ENCODE measurements around the gene ACAN. TPM values are rescaled to one million over a fixed set of nuclear protein-coding genes. Genes with fewer than 3 reads are reported as not detected.

ACAN gene
- total and polyA plus RNA-seq, 8 donors: 0.52 to 1.4 (median 0.91) TPM

Other genes with a start within 250 kb of the ACAN start
- 10 to 100 TPM; 18.8 to 20.7 TPM for gene AEN, start 182.1 kb upstream of the ACAN start, total RNA-seq
- 1 to 10 TPM; 3.2 to 7.3 (median 4.7) TPM for gene AEN, start 182.1 kb upstream of the ACAN start, polyA plus RNA-seq (ENCODE audit: insufficient read length in 6 of 6)
- 10 to 100 TPM; 15.8 to 23.6 TPM for gene ISG20, start 164.4 kb upstream of the ACAN start, total RNA-seq
- gene ISG20, start 164.4 kb upstream of the ACAN start, polyA plus RNA-seq (ENCODE audit: insufficient read length in 6 of 6): 1 to 10 TPM in 5 of 6 donors, under 1 TPM in 1; 1.00 to 1.7 (median 1.2) TPM
- 10 to 100 TPM in 1 of 2 donors, 1 to 10 TPM in 1; 7.7 to 10.6 TPM for gene HAPLN3, start 92.1 kb downstream of the ACAN start, total RNA-seq
- gene HAPLN3, start 92.1 kb downstream of the ACAN start, polyA plus RNA-seq (ENCODE audit: insufficient read length in 6 of 6): 1 to 10 TPM; 2.4 to 5.0 (median 4.1) TPM
- 100 to 1,000 TPM; 131 to 142 TPM for gene MFGE8, start 109.9 kb downstream of the ACAN start, total RNA-seq
- gene MFGE8, start 109.9 kb downstream of the ACAN start, polyA plus RNA-seq (ENCODE audit: insufficient read length in 6 of 6): 100 to 1,000 TPM; 103 to 150 (median 130) TPM

Data from left lung (tissue), 8 donors.